GM18519 (cell line): ENCODE results near the gene SLCO2B1.

Experiments
- ATAC-seq: cut with Tn5 transposase; IDR thresholded peaks from one replicate; pipeline ENCODE4 v1.9.1; 2021; ENCODE audit warnings: mild to moderate bottlenecking, moderate library complexity; ENCODE audit not compliant: unreplicated experiment, low FRiP score

SLCO2B1 gene

GRCh38 chr11:75145196-75145971 lies 5.5 kb upstream of the SLCO2B1 start:
- ATAC-seq, result no peak

GRCh38 chr11:75145972-75146519 lies 4.9 kb upstream of the SLCO2B1 start:
- no peak for ATAC-seq

DNA sequence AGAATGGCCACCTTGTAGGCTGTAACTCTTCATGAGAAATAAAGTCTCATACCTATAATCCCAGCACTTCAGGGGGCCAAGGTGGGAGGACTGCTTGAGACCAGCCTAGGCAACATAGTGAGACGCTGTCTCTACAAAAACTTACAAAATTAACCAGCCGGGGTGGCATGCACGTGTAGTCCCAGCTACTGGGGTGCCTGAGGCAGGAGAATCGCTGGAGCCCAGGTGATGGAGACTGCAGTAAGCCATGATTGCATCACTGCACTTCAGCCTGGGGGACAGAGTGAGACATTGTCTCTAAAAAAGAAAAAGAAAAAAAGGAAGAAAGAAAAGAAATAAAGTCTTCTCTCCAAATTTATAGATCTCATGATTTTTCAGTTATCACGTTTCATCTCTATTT lies 4.2 kb upstream of the SLCO2B1 start:
- ATAC-seq, result no peak

GRCh38 chr11:75147191-75147874 lies 3.6 kb upstream of the SLCO2B1 start:
- ATAC-seq, result no peak

- no peak for ATAC-seq
These were observed 3.0 kb upstream of the SLCO2B1 start for GRCh38 chr11:75147875-75148263.

DNA sequence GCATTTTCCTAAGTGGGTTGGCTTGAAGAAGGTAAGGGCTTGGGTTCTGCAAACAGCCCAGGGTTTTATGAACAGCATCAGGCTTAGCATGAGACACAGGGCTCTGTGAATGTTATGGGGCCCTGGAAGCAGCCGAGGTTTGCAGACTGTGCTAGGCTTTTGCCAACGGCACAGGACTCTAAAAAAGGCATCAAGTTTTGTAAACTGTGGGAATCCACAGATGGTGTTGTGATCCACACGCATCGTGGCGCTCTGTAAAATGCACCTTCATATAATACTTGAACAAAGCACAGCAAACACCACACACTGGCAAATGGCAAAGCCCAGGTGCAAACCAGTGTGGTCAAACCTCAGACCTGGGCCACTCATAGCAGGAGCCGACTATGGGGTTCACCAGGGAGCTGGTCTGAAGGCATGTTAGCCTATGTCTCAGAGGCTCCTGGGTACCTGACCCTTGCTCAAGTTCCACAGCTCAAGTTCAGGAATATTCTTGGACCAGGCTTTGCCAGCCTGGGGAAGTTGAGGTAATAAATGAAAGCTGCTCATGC lies 2.4 kb upstream of the SLCO2B1 start:
- ATAC-seq, result no peak

DNA sequence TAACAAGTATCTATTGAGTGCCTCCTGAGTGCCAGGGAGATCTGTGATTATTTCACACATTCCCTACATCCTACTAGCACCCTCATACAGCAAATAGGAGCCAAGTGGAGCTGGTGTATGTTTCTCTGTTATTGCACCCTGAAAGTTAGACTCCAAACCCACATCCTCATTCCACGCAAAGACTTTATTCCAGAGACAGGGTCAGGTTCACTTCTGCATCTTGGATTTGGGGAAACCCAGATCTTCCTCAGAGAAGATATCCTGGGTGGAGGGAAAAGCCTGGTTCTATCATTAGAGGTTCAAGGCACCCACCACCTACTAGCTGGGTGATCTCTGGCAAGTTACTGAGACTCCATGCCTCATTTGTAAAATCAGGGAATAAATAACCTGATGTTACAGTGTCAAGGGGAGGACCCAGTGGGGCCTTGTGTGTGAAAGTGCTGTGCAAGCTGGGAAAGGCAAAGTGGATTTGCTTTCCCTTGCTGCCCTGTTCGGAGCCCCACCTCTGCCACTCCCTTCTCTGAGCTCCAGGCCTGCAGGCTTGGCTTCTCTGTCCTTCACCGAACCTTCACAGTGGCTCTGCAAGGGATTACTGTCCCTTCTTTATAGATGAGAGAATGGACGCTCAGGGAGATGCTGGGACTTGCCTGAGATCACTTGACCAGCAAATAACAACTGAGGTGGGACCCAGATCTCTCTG lies 991 bp upstream of the SLCO2B1 start:
- ATAC-seq, result no peak

DNA sequence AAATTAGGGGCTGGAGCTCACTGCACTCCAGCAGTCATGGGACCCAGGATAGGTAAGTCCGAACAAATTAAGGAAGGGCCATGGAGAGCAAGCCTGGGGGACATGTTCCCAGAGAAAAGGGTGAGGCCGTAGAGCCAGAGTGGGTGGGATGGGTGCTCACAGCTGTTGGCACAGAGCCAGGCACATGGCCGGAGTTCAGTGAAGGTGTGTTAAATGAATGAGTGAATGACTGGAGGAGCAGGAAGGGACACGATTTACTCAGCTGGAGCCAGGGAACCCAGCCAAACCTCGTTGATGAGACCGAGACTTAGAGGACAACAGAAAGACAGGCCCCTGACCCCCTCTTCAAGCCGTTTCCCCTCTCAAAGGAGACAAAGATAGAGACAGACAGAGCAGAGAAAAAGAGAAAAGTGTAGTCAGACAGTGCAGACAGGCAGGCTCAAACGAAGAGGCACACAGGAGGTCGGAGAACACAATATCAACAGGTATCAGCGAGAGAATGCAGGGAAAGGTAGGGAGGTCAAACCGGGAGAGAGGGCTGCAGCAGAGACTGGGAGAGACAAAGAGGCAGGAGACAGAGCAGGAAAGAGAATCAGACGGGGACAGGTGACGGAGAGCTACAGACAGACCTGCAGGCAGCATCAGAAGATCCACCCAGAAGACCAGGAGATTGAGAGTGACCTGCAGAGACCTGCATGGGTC lies 590 bp downstream of the SLCO2B1 start:
- ATAC-seq, result no peak

- no peak for ATAC-seq
These were observed 1.2 kb downstream of the SLCO2B1 start for GRCh38 chr11:75152090-75152489.

DNA sequence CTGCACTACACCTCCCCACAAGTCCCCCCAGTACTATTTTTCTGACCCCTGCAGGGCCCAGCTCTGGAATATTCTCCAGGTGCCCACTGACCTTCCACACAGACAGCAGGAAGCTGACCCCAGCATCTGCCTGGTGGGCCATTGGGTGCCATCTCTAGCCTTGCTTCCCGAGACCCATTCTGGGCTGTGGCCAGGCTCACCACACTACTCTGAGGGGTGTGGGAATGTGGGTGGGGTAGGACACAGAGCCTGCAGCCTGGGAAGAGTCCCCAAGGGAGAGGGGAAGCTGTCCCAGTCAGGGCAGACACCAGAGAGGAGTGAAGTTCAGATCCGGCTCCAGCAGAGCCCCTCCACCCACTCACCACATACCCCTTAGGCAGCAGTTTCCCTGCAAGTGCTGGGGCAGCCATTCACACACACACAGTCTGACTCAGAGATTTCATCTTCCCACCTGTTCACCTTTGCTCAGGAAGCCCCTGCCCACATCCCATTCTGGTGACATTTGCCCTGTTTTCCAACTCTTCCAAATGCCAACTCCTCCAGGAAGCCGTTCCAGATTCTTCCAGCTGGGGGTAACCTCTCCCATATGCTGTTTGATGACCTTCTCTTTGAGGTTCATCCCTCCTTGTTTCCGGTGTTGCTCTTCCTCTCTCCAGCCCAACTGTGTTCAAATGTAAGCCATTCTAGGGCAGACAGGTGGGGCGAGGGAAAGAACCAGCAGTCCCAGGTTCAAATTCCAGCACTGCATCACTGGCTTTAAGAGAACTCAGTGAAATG lies 1.9 kb downstream of the SLCO2B1 start:
- ATAC-seq, result no peak

GRCh38 chr11:75154646-75155569 lies 4.0 kb downstream of the SLCO2B1 start:
- no peak for ATAC-seq

DNA sequence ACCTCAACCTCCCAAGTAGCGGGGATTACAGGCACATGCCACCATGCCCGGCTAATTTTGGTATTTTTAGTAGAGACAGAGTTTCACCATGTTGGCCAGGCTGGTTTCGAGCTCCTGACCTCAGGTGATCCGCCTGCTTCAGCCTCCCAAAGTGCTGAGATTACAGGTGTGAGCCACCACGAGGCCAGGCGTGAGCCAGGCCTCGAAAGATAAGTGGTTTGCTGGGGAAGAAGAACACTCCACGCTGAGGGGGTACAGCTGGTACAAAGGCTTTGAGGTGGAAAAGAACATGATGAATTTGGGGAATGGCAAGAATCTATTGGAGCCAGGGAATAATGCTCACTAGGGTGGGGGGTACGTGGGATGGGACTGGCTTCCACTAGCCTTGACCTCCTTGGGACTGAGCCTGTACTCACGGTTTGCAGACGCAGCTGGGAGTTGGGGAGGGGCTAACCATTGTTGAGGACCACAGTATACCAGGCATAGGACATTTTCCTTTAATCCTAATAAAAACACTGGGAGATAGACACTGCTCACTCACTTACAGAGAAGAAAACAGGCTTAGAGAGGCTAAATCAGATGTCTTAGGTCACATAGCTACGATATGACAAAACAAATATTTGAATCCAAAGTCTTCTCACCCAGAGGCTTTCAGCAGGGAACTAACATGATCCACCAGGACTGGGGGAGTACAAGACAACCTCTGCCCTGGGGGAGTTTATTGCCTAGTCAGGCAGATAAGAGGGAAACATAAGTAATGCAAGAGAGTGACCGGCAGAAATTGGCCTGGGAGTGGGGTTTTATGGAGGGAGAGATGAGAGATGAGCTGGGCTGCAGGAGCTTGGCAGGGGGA lies 4.9 kb downstream of the SLCO2B1 start:
- no peak for ATAC-seq

- no peak for ATAC-seq
These were observed 7.3 kb downstream of the SLCO2B1 start for GRCh38 chr11:75158241-75158640.

GRCh38 chr11:75158696-75159150 lies 7.8 kb downstream of the SLCO2B1 start:
- ATAC-seq, result no peak

GRCh38 chr11:75159151-75159953 lies 8.4 kb downstream of the SLCO2B1 start:
- no peak for ATAC-seq

- no peak for ATAC-seq
These were observed 9.4 kb downstream of the SLCO2B1 start for GRCh38 chr11:75160220-75160757.
